GM12878 (cell line): Measurements from ENCODE around the gene ZNF106.

Experiments
- EP300 ChIP-seq, 2 experiments: fragments of 150-350 bp in 1 of 2; IDR thresholded peaks; 2 replicates each; pipeline ENCODE4 v1.6.1; 2011 to 2012; ENCODE audit warnings: low read depth in 2 of 2, low read length in 2 of 2, borderline replicate concordance in 1 of 2, improper control_type of control experiment in 1 of 2, inconsistent platforms in 1 of 2; ENCODE audit not compliant: control insufficient read depth in 1 of 2
- EZH2 ChIP-seq: IDR thresholded peaks from 2 replicates; pipeline ENCODE4 v1.6.1; 2012; ENCODE audit warnings: low read depth, mild to moderate bottlenecking, control low read depth, inconsistent platforms, low read length, borderline replicate concordance; ENCODE audit not compliant: control insufficient read depth
- GABPA ChIP-seq: IDR thresholded peaks from 2 replicates; pipeline ENCODE4 v1.6.1; 2014; ENCODE audit warnings: antibody characterized with exemption, low read depth, mild to moderate bottlenecking, inconsistent platforms
- NR2F1 ChIP-seq: fragments of 450-650 bp; conservative IDR thresholded peaks from 2 replicates; pipeline ENCODE4 v1.6.1; 2017; ENCODE audit warnings: mild to moderate bottlenecking
- POLR2AphosphoS5 ChIP-seq: IDR thresholded peaks from 2 replicates; pipeline ENCODE4 v1.6.1; 2011; ENCODE audit warnings: mild to moderate bottlenecking, low read length, inconsistent platforms
- RAD21 ChIP-seq: IDR thresholded peaks from 2 replicates; pipeline ENCODE4 v1.6.1; 2011; ENCODE audit warnings: mild to moderate bottlenecking, low read depth, low read length, moderate library complexity; ENCODE audit not compliant: insufficient read depth
- SIN3A ChIP-seq: IDR thresholded peaks from 2 replicates; pipeline ENCODE4 v1.6.1; 2012; ENCODE audit warnings: low read depth, low read length, improper control_type of control experiment
- TF ChIP-seq, protein P1 (sequence below), 3 experiments: IDR thresholded peaks in 2 of 3; conservative IDR thresholded peaks in 1 of 3; 2 replicates each; pipeline ENCODE4 v1.5.1; 2011; ENCODE audit warnings: low read depth in 3 of 3, low read length in 3 of 3, mild to moderate bottlenecking in 3 of 3, control low read depth in 2 of 3, moderate library complexity in 2 of 3, inconsistent platforms in 1 of 3, mixed read lengths in 1 of 3; ENCODE audit not compliant: control insufficient read depth in 2 of 3, insufficient read depth in 1 of 3; ENCODE audit errors: extremely low read depth in 1 of 3
- TF ChIP-seq, protein P2 (sequence below): IDR thresholded peaks from 2 replicates; pipeline ENCODE4 v1.6.1; 2011; ENCODE audit warnings: mild to moderate bottlenecking, low read depth, low read length, moderate library complexity; ENCODE audit not compliant: insufficient replicate concordance
- TF ChIP-seq, protein P3 (sequence below): fragments of 450-650 bp; IDR thresholded peaks from 2 replicates; pipeline ENCODE4 v1.6.1; 2016; ENCODE audit warnings: mild to moderate bottlenecking

DNA sequence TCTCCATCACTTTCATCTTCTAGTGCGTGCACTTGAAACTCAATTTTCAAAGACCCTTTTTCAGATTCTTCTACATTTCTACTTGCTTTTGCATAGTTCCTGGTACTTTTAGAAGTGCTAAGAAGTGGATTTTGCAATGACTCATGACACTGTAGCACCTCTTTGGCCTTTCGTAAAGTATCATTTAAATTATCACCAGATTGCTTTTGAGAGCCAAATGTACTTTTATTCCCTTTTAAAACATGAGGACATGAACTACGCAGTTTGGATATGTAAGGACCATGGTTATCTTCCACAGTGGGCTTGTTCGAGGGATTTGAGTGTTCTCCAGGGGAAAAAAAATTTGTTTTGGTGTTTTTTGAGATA lies 40.5 kb downstream of the ZNF106 start:
- no peak for TF ChIP-seq RAD21
- no peak for TF ChIP-seq GABPA
- TF ChIP-seq NR2F1: no peak
- TF ChIP-seq EZH2: no peak
- no peak for TF ChIP-seq POLR2AphosphoS5
- TF ChIP-seq, protein P1, sequence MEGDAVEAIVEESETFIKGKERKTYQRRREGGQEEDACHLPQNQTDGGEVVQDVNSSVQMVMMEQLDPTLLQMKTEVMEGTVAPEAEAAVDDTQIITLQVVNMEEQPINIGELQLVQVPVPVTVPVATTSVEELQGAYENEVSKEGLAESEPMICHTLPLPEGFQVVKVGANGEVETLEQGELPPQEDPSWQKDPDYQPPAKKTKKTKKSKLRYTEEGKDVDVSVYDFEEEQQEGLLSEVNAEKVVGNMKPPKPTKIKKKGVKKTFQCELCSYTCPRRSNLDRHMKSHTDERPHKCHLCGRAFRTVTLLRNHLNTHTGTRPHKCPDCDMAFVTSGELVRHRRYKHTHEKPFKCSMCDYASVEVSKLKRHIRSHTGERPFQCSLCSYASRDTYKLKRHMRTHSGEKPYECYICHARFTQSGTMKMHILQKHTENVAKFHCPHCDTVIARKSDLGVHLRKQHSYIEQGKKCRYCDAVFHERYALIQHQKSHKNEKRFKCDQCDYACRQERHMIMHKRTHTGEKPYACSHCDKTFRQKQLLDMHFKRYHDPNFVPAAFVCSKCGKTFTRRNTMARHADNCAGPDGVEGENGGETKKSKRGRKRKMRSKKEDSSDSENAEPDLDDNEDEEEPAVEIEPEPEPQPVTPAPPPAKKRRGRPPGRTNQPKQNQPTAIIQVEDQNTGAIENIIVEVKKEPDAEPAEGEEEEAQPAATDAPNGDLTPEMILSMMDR (IDR thresholded peaks at IDR 0.05 in 2 of 3, conservative IDR thresholded peaks at IDR 0.05 in 1 of 3; ENCODE audit: control insufficient read depth in 2 of 3, extremely low read depth in 1 of 3, insufficient read depth in 1 of 3, low read depth in 3 of 3, low read length in 3 of 3): no peak
- TF ChIP-seq, protein P2, sequence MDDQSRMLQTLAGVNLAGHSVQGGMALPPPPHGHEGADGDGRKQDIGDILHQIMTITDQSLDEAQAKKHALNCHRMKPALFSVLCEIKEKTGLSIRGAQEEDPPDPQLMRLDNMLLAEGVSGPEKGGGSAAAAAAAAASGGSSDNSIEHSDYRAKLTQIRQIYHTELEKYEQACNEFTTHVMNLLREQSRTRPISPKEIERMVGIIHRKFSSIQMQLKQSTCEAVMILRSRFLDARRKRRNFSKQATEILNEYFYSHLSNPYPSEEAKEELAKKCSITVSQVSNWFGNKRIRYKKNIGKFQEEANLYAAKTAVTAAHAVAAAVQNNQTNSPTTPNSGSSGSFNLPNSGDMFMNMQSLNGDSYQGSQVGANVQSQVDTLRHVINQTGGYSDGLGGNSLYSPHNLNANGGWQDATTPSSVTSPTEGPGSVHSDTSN: no peak
- TF ChIP-seq, protein P3, sequence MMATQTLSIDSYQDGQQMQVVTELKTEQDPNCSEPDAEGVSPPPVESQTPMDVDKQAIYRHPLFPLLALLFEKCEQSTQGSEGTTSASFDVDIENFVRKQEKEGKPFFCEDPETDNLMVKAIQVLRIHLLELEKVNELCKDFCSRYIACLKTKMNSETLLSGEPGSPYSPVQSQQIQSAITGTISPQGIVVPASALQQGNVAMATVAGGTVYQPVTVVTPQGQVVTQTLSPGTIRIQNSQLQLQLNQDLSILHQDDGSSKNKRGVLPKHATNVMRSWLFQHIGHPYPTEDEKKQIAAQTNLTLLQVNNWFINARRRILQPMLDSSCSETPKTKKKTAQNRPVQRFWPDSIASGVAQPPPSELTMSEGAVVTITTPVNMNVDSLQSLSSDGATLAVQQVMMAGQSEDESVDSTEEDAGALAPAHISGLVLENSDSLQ: no peak
- TF ChIP-seq SIN3A: no peak
- no peak for TF ChIP-seq EP300 (IDR thresholded peaks at IDR 0.05; ENCODE audit: borderline replicate concordance in 1 of 2, control insufficient read depth in 1 of 2, low read depth in 2 of 2, low read length in 2 of 2)
